NCI-H1694 treated with DMSO at 0.1 percent for 48 hours (cell line): ENCODE measurements around the gene ANXA4.

ENCODE experiments used
- DNase-seq: peaks from one replicate; lab custom pipeline; 2025; lab: John Stamatoyannopoulos, UW

Gene ANXA4

DNA sequence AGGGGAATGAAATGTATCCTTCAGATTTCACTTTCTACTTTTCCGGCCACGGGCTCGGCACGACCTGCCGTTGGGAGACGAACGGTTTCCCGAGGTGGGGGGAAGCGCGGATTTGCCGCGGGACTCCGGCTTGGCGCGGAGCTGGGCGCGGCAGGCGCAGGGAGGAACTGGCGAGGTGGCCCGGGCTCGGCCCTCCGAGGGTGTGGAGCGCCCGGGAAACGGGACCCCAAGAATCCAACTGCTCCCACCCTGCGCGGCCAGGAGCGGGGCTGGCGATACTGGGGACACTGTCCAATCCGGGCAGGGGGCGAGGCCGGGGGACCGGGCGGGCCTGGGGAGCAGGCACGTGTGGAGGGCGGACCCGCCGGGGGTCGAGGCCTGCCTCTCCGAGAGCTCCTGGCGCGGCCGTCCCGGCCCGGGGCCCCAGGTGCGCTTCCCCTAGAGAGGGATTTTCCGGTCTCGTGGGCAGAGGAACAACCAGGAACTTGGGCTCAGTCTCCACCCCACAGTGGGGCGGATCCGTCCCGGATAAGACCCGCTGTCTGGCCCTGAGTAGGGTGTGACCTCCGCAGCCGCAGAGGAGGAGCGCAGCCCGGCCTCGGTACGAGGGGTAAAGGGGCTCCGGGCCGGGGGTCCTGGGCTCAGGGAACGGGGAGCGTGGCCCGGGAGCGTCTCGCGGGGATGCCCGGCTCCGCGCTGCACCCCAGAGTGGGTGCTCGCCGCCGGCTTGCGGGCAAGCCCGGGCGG, at the start of gene ANXA4:
Gene ANXA4 (plus strand): TSS at position 560 of the 747 bp plus-strand sequence. CDS start 39,432 bp downstream, outside the sequence.
- DNase-seq = peak; percentile 13

DNA sequence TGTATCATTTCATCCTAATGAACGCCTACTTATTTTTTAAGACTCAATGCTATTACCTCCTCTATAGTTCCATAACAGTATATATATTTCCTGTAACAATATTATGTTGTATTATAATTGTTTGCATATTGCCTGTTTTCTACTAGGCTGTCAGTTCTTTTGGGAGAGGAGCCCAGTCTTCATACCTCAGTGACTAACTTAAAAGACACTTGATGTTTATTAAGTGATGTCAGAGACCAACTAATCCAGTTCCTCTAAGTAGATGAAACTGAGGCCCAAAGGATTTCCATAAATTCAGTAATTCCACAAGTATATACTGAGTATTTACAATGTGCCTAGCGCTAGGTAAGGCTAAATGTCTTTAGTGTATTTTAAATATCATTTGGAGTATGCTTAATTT, 49.5 kb upstream of the ANXA4 start:
- no peak for DNase-seq

DNA sequence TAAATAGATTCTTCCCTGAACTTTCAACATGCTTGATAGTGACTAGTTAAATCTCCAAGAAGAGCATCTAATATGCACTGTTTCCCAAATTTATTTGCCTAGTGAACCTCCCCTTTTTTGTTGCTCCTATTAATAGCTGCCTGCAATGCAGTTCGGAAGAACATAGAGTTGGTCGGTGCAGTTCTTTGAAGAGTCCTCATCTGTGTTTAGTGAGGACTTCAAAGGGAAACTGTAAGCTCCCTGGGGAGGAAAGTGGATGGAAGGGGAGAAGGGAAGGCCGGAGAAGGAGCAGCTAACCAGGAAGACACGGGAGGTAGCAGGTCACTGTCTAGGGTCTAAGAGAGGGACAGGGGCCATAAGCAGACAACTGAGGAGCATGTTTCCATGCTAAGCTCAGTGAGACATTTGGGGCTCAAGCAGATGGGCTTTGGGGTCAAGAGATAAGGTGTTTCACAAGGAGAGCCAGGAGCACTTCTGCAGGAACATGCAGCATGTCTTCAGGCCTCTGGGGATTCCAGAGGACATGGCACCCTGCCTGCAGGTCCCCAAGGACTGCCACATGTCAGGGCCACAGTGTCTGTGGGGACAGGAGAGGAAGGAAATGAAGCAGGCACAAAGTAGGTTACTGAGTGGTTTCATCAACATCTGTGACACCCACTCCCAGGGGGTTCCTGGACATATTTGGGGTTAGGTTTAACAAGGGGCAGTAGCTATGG, 48.7 kb upstream of the ANXA4 start:
- no peak for DNase-seq

DNA sequence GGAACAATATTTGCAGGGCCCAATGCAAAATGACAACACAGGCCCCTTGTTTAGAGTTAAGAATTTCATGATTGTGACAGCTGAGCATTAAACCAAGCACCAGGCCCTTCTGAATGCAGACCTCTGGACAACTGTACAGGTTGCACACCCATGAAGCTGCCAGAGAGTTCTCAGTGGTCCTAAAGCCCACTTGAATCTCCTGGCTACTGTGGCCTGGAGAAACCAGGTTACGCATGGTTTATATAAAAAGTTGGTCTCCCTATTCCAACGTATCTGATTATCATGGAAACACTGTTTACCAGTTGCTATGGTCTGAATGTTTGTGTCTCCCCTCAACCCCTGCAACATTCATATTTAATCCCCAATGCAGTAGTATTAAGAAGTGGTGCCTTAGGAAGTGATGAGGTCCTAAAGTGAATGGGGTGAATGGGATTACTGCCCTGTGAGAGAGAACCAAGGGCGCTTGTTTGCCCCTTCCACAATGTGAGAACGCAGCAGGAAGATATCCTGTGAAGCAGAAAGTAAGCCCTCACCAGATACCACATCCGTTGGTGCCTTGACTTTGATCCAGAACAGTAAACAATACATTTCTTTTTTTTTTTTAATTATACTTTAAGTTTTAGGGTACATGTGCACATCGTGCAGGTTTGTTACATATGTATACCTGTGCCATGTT, 48.0 kb upstream of the ANXA4 start:
- DNase-seq = no peak

DNA sequence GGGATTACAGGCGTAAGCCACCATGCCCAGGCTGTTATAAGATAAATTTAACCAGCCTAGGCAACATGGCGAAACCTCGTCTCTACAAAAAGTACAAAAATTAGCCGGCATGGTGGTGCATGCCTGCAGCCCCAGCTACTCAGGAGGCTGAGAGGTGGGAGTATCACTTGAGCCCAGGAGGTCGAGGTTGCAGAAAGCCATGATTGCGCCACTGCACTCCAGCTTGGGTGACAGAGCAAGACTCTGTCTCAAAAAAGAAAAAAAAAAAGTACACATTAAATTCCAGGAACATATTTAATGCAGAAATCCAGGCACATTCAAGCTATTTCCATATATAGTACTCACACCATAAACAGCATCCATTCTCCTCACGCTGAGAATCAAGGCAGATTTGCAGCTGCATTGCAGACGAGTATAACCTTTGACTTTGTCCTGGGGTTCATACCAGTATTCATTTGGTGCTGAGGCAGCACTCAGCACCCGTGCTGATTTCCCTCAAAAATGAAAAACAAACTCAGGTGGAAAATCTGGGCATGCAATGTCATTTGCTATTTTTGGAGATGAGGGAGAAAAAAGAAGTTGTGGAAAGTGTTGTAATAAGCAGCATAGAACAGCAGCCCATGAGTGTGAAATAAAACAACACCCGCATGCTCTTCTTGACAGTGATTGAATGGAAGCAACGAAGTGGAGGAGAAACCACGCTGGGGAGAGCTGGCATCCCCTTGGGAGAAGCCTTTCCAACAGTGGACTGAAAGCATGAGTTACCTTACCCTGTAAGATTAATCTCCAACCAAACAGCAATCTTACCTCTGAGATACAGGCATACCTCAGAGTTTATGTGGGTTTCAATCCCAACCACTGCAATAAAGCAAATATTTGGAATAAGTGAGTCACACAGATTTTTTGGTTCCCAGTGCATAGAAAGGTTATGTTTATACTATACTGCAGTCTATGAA, 46.8 kb upstream of the ANXA4 start:
- no peak for DNase-seq

DNA sequence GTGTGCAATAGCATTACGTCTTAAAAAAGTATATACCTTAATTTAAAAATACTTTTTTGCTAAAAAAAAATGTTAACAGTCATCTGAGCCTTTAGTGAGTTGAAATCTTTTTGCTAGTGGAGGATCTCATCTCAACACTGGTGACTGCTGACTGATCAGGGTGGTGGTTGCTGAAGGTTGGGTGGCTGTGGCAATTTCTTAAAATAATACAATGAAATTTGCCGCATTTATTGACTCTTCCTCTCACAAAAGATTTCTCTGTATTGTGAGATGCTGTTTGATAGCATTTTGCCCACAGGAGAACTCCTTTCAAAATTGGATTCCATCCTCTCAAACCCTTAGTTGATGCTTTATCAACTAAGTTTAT, 46.1 kb upstream of the ANXA4 start:
- DNase-seq = no peak

DNA sequence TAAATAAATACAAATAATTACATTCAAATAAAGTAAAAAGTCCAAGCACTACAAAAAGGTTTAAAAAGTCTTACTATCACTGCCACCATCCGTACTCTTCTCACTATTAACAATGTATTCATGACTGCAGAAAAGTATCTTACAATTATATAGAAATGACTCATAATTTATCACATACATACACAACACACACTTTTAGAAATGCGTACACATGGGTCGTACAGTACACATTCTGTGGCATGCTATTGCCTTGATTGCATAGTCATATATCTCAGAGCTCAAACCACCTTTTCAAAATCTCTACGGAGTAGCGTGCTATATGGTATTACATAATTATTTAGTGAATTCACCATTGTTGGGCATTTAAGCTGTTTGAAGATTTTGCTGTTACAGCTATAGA, 41.6 kb upstream of the ANXA4 start:
- no peak for DNase-seq

DNA sequence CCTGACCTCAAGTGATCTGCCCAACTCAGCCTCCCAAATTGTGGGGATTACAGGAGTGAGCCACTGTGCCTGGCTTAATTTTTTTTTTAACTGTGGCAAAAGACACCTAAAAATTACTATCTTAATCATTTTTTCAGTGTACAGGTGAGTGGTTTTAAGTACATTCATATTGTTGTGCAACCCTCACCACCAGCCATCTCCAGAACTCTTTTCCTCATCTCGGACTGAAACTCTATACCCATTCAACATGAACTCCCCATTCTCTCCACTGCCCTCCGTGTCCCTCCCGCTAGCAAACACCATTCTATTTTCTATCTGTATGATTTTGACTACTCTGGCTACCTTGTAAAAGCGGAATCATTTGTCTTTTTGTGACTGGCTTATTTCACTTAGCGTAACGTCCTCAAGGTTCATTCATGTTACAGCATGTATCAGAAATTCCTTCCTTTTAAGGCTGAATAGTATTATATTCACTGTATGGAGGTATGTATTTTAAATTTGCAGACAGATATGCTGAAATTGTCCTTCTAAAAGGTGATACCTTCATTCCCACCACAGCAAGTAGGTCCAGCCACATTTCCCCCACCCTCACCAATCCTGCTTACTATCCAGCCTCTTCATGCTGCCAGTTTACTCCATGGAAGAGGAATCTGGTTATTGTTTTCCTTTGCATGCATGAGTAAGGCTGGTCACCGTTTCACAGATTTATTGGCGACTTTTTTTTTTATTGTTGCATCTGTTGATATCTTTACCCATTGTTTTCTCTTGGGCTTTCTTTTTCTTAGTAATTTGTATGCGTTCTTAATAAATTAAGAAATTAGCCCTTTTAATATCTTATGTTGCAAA, 40.6 kb upstream of the ANXA4 start:
- no peak for DNase-seq

DNA sequence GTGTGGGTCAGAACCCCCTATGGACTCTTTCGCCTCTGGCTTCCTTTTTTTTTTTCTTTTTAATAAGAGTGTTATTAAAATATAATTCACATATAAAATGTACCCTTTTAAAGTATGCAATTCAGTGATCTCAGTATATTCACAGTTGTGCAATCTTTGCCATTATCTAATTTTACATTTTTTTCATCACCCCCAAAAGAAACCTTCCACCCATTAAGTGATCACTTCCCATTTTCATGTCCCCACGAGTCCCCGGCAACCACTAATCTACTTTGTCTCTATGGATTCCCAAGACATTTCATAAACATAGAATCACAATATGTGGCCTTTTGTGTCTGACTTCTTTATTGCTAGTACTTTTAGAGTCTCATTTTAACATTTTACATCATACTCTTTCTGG, 38.7 kb upstream of the ANXA4 start:
- no peak for DNase-seq

DNA sequence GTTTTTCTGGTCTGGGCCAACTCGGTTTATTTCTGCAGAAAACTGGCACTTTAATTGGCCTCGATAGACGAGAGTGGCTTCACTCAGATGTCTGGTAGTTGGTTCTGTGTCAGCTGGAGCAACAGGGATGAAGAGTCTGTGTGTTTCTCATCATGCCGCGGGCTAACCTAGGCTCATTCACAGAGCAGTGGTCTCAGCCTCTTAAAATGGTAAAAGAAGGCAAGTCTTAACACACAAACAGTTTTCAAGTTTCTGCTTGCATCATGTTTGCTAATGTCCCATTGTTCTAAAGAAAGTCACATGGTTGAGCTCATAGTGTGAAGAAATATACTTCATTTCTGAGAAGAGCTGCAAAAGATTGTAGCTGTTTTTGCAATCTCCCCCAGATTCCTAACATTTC, 37.5 kb upstream of the ANXA4 start:
- DNase-seq = no peak

DNA sequence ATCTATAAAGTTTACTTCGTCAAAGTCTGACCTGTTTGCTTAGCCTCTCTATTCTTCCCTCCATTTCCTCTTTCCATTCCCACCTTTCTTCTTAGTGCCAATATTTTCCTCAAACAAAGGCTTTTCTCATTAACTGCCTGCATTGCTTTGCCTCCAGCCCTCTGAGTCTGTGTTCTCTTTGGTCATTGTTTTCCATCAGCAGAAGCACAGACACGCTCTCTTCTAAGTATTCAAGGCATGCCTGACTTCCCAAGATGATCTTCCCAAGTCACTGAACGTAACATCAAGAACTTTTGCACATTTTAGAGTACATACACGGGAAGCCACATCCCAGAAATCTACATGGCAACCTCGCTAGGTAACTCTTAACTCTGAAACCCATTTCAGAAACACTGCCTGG, 32.6 kb upstream of the ANXA4 start:
- no peak for DNase-seq

DNA sequence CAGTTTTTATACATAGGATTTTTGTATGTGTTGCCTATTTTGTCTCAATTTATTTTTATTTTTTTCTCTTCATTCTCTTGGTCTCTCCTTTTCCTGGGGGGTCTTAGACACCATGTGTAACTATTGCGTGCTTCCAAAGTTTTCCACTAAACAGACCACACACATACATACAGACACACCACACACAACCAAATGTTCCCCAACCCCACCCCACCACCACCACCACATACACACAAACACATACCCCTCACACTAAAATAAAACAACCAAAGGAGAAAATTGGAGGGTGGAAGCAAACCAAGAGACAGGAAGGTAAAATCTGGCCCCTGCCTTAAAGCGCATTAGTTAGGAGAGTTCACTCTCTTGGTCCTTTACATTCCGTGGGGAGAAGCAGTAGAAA, 30.0 kb upstream of the ANXA4 start:
- no peak for DNase-seq

DNA sequence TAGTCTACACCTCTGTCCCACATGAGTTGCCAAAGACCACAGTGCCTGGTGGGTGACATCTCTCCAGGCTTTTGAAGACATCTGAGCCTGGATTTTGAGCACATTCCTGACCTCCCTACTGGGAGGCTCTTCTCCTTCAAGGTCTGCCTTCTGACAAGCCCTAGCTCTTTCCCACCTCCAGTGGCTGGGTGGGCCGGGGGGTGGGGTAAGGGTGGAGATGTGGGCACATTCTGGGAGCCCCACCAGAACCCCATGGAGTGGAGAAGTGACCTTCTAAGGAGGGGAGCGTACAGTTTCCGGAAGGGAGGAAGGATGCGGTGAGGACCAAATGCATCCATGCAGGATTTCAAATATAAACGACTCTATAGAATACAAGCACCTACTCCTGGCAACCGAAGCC, 27.9 kb upstream of the ANXA4 start:
- no peak for DNase-seq

DNA sequence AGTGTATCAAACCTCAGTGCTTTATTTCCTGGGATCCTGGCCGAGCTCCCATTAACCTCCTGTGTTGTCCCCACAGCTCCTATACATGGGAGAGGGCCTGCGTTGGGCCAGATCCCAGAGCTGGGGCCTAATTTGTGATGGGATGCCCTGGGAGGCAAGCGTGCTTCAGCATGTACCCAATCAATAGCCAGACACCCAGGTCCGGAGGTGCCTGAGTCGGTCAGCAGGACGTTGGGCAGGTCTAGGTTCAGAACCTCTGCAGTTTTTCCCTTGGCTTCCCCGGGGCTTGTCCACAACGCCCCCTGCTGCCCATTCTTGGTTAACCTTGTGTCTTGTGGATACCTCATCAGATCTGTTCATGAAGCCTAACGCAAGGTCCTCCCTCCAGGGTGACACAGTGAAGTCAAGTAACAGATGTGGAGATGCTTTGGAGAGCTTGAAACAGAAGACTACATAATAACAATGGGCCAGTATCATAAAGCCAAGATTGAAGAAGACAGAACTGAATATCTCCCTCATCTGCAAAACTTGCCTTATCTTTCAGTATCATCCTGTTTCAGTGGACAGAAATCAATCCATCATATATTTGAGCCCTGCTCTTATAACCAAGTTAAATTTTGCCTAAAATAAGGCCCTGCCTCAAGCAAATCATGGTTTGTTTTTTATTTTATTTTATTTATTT, 27.3 kb upstream of the ANXA4 start:
- peak; percentile 48 for DNase-seq

DNA sequence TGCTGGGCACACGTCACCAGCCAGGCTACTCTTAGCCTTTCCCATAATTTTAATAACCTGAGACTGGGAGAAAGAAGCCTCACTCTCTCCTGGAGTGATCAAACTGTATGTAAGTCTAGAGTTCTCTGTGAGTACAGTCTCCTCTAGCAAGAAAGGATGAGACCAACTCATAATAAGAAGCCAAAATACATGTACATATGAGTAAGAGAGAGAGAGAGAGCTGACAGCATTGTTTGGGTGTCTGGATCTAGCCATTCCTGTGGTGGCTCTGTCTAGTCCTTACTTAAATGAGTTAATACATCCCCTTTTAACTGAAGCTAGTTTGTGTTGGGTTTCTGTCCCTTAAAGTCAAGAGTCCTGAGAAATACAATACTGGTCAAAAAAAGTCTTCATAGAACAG, 26.0 kb upstream of the ANXA4 start:
- DNase-seq = no peak

DNA sequence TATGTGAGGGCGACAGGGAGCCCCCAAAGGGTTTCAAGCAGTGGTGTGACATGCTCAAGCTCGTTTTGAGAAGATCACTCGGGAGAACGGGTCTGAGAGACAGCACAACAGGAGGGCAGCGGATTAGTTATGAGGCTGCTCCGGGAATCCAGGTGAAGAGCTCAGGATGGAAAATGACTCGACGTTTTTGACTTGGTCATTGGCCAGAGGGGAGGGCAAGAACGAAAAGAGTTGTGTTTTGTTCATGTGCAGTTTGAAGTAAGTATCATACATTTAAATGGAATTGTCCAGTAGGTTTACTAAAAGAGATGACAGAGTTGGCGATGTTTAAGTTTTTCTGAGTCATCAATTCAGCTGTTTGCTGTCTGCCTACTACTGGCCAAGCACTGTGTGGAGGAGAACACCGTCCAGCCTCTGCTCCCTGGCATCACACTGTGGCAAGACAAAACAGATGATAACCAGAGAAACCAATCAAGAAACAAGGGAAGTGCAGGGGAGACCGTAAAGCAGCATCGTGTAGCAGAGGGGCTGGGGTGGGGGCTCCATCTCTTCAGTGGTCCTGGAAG, 25.3 kb upstream of the ANXA4 start:
- DNase-seq = no peak

DNA sequence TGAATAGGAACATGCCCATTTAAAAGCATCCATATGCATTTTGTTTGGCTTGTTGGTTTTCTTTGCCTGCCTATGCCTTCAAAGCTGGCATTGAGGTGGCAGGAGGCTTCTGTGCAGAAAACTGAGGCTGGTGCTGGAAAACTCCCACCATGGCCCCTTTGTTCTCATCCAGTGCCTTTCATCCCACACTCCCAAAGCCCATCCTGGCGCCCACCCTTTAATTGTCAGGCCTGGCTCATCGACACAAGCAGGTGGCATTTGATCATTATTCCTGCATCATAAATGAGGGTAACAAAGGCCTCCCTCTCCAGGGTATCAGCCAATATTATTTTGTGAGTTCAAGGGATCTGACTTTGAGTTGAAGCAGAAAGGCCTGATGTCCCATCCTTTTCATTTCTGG, 24.7 kb upstream of the ANXA4 start:
- no peak for DNase-seq

DNA sequence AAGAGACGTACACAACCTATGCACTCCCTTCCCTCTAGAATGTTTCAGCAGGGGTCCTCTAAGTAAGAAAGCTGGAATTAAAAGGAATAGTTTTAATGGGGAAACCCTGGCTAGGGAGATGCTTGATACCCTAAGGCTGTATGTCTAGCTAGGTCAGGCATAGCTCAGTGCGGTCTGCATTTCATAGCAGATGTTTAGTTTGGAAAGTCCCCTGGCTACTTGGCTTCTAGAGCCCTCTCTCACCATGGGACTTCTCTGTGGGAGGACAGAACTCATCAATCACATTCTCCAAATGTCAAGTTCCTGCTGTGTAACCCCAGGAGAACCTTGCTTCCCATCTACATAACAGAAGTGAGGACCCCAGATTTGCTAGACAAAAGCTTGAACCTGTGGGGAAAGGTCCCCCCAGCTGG, 24.1 kb upstream of the ANXA4 start:
- DNase-seq = no peak

DNA sequence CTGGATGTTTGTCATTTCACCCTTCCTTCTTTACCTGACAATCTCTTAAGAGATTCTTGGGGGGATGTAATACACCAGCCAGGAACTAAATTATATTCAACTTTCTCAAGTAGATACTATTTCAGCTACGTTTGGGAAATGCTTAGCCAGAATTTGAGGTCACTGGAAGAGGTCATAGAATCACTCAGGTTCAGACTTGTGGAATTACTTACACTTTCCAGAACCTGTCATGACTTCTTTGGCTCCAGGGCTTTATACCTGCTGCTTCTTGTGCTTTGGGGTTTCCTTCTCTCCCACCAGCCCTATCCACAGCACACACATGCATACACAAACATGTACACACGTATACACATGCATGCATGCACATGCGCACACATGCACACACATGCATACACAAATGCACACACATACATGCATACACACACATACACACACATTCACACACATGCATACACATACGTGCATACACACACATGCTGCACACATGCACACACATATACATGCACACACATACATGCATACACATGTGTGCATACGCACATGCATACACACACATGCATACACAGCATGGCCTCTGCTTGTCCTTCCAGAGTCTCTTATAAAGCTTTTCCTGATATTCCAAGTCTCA, 23.5 kb upstream of the ANXA4 start:
- no peak for DNase-seq

DNA sequence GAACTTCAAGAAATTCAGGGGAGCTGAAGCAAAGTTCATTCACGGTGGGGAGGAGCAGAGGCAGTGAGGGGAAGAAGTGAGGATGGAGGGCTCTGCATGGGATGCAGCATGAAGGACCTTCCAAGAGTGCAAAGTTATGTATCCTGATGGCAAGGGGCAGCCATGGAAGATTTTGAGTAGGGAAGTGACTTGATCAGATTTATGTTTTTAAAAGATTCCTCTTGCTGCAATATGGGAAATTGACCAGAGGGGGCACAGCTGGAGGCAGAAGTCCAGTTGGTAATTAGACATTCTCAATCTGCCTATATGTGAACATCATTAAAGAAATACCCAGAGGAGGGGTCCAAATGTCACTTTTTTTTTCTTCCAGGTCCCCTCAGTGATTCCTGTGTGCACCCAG, 21.5 kb upstream of the ANXA4 start:
- DNase-seq = no peak
